MV-4-11 (cell line): ENCODE results near the gene OAT.

Source experiments
- DNase-seq: peaks from one replicate; lab custom pipeline; 2025; lab: John Stamatoyannopoulos, UW

Gene OAT

DNA sequence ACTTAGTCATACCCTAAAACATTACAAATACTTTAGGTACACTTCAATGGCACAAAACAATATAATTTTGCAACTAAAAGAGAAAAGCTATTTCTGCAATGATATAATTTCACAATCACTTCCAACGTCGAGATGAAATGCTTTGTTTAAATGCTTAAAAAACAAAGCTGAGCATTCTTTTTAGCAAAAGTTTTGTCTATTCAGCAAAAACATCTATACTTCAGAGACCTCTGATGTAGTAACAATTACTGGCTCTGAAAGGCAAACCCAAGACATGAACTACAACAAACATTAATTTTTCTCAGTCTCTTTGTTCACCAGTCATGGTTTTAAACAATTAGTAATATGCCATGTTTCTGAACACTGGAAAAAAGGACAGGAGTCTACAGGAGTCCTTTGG, 16.4 kb downstream of the OAT start:
- DNase-seq, result no peak

- no peak for DNase-seq
Observed at GRCh38 chr10:124401633-124402032, 17.1 kb downstream of the OAT start.

GRCh38 chr10:124394583-124394982, 24.1 kb downstream of the OAT start:
- no peak for DNase-seq

DNA sequence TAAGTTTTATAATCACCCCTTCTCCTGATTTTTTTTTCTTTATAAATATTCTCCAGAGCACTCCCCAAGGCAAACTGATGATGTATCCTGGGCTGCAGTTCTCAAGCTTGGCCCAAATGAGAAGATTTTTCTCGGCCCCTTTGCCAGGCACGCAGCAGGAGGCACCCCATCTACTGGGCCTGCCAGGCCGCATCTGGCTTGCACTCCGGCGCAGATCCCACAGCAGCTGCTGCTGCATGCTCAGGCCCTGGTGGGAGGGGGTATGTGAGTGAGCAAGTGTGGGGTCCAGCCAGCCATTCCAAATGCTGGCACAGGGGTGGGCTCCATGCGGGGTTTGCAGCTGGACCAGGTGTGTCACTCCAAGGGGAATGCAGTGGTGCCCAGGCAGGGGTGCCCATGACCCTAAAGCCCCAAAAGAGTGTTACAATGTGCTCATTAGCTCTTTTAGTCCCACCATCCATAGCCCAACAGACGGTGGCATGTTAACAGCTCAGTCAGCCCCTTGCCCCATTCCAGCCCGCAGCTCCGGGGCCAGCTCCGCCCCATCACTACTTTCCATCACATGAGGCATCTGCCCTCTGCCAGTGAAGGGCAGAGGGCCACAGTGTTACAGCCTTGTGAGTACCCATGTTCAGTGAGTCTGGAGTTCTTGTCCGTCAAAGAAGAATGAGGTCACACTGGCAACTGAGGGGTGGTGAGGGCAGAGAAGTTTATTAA, 25.9 kb downstream of the OAT start:
- DNase-seq, result no peak

- DNase-seq, result no peak
Observed at GRCh38 chr10:124390471-124391187, 28.1 kb downstream of the OAT start.

DNA sequence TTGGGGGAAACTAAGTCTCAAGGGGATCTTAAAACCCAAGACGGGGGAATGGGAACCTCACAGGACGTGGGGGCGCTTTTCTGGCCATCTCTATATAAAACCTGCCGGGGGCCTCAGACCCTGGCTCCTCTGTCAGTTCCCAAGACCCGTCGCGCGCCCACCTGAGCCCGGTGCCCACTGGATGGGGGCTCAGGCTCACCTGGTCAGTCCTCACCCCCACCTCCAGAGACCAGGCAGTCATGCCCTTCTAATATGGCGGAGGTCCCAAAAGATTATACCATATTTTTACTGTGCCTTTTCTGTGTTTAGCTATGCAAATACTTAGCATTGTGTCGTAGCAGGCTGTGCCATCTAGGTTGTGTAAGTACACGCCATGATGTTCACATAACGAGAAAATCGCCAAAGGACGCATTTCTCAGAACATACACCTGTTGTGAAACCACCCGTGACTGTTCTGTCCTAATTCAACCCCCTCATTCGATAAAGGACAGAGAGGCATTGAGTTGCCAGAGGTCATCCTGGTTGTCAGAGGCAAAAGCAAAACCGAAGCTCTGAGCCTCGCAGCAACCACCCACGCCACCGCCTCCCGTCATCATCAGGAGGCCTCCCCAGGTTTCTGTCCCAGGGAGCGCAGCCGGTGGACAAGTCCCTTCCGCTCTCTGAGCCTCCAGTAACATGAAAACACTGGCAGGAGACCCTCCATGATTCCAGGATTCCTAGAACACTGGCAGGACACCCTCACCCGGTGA, 28.9 kb downstream of the OAT start:
- no peak for DNase-seq

DNA sequence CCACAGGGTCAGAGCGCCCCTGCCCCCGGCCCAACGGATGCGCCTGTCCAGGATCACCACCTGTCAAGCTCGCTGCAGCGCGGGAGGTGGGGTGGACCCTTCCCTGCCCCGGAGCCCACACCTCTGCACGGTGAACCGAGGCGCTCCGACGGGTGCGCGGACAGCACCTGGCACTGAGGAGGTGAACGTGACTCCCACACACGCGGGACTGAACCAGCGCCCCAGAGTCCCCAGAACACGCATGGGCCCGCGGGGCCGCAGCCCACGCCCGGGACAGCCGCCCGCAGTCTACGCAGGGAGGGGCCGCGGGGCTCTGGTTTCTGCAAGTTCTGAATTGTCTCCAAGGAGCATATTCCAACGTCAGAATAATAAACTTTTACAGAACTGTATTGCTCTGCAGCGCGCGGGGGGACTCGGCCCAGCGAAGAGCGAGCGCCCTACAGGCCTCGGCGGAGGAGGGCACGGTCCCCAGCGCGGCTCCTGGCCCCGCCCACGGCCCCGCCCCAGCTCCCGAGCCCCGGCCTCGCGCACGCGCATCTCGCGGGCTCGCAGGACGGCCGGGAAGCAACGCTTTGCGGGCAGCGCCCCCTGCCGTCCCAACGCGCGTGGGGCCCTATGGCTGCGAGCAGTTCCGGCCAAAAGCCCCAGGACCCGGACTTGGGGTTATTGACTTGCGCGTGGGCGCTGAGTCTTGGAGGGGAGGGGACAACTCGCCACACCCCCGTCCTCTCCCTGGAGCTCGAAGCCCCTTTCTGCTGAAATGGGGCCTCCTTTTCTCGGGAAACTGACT, 29.7 kb downstream of the OAT start:
- peak; percentile 64 for DNase-seq

- no peak for DNase-seq
Observed at GRCh38 chr10:124388476-124388822, 30.3 kb downstream of the OAT start.

GRCh38 chr10:124387078-124387874, 31.4 kb downstream of the OAT start:
- no peak for DNase-seq

GRCh38 chr10:124386186-124387077, 32.3 kb downstream of the OAT start:
- DNase-seq, result no peak

GRCh38 chr10:124385627-124386185, 33.0 kb downstream of the OAT start:
- no peak for DNase-seq

- DNase-seq, result no peak
Observed at GRCh38 chr10:124384591-124385190, 34.0 kb downstream of the OAT start.

GRCh38 chr10:124384172-124384571, 34.6 kb downstream of the OAT start:
- DNase-seq, result no peak

GRCh38 chr10:124383496-124383895, 35.2 kb downstream of the OAT start:
- no peak for DNase-seq

- DNase-seq, result no peak
Observed at GRCh38 chr10:124381011-124381611, 37.6 kb downstream of the OAT start.

GRCh38 chr10:124380256-124380995, 38.3 kb downstream of the OAT start:
- no peak for DNase-seq

DNA sequence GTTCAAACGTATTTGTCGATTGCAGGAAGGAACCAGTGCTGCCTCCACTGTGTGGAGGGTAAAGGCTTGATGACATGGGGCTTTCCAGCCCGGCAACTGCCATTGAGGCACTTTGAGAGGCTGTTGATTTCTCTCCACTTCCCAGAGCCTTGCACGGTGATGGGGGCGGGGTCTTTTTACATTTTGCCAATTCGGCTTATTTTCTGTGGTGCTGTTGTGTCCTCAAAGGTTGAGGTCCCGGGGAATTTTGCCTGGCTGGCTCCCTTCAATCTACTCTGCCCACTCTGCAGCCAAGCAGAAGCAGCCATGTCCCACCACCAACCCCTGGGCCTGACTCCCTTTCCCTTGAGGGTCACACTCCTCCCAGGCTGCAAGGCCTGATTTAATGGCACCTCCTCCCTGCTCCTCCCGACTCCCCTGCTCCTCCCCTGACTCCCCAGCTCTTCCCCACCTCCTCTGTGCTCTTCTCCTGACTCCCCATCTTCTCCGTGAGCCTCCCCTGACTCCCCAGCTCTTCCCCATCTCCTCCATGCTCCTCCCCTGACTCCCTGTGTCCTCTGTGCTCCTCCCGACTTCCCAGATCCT, 39.0 kb downstream of the OAT start:
- no peak for DNase-seq

DNA sequence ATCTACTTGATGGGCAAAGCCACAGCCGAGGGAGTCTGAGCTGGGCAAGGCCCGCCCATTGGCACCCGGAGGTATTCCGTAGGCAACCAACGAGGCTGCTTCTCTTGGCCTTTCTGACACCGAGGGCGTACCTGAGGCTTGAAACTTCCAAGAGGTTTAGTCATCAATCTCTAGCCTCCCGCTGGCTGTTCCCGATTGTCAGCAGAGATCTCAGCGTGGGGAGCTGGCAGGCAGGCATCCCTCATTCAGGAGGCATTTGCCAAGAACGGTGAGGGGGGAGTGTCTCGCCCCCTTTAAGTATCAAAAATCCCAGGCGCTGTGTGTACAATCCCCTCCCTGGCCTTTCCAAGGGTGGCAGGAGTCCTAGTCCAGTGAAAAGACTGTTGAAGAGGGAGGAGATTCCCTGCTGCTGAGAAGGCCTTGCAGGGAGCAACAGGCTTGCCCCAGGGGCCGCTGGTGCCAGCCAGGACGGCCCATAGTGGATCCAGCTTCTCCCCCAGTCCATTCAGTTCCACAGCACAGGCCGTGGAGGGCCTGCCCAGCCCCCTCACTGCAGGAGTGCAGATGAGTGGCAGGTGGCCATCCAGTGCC, 39.7 kb downstream of the OAT start:
- no peak for DNase-seq
